WI38 (cell line): Measurements from ENCODE around the gene TMEM114.

Experiments used
- H3K4me3 ChIP-seq: 2 replicates; pipeline ENCODE4 v1.5.1; 2011; ENCODE audit warnings: low read depth, mild to moderate bottlenecking, control low read depth, low read length
- TF ChIP-seq, protein P1 (sequence below): IDR thresholded peaks from 2 replicates; pipeline ENCODE4 v1.5.1; 2012; ENCODE audit warnings: low read depth, mild to moderate bottlenecking, control low read depth, low read length

Gene TMEM114

DNA sequence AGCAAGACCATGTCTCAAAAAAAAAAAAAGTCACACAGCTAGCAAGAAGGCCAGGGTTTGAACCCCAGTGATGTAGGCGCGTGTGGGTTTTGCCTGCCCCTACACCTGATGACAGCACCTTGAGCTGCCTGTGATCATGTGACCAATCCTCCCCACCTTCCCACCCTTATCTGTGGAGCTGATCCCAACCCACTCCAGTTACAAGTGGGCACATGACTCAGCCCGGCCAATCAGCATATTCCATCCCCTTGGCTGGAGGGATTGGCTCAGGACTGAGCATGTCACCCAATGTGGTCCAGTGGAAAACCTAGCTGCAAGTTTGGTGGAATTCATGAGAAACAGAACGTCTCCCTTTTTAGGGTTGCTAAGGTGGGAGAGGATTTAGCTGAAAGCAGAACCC, 6.6 kb downstream of the TMEM114 start:
- TF ChIP-seq, protein P1, sequence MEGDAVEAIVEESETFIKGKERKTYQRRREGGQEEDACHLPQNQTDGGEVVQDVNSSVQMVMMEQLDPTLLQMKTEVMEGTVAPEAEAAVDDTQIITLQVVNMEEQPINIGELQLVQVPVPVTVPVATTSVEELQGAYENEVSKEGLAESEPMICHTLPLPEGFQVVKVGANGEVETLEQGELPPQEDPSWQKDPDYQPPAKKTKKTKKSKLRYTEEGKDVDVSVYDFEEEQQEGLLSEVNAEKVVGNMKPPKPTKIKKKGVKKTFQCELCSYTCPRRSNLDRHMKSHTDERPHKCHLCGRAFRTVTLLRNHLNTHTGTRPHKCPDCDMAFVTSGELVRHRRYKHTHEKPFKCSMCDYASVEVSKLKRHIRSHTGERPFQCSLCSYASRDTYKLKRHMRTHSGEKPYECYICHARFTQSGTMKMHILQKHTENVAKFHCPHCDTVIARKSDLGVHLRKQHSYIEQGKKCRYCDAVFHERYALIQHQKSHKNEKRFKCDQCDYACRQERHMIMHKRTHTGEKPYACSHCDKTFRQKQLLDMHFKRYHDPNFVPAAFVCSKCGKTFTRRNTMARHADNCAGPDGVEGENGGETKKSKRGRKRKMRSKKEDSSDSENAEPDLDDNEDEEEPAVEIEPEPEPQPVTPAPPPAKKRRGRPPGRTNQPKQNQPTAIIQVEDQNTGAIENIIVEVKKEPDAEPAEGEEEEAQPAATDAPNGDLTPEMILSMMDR: no peak
- no peak overlapping the region for H3K4me3 ChIP-seq

DNA sequence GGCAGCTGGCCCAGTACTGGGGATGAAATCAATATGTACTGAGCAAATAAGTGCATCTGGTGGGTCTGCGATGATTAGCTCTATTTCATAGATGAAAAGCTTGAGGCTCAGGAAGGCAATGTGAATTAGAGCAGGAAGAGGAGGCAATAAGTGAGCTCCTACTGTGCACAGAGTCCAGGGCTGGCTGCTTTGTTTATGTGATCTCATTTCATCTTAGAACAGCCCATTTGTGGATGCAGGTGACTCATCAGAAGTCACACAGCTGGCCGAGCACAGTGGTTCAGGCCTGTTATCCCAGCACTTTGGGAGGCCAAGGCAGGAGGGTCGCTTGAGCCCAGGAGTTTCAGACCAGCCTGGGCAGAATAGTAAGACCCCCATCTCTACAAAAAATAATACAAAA, 7.1 kb downstream of the TMEM114 start:
- TF ChIP-seq, protein P1: no peak
- H3K4me3 ChIP-seq: no peak overlapping the region

DNA sequence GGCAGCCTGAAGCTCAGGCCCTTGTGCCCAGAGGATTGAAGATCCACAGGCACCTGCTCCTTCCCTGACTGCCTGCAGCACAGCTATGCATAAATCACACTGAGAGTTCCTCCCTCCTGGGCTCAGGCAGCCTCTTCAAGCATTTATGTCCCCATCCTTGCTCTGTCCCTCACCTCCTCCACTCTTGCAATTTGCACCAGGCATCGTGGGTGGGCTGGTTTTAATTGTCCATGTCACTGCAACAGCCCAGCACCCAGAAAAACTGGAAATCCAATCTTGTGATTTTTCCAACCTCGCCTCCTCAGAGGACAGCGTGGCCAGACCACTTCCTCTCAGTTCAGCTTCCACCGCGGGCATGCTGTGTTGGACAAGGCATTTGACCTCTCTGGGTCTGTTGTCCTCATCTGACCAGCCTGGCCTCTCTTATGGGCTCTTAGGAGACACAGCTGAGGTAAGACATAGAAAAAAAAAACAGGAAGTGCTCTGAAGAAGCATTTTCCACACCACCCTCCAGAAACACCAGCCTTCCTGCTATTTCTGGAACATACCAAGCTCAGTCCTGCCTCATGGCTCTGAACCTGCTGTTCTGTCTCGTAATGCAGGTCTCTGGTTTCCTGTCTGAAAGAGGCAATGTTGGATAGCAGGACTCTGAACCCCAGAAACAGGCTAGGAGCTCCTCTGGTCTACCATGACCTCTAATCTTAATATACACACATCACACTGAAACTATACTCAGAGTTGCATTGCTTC, 8.3 kb downstream of the TMEM114 start:
- TF ChIP-seq, protein P1: no peak
- H3K4me3 ChIP-seq: no peak overlapping the region

DNA sequence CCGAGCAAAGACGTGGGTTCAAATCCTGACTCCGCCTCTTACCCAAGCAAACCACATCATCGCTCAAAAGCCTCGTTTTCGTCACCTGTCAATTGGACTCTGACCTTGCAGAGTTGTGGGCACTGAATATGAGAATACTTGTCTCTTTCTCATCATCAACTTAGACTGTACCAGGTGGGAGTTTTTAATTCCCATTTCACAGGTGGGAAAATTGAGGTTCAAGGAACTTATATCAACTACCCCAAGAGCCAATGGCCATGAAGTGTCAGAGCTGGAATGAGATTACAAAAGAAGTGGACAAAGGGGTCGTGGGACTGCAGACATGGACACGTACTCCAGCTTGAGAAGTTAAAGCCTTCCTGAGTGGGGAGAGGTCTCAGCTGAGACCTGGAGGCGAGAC, 10.8 kb downstream of the TMEM114 start:
- TF ChIP-seq, protein P1: no peak
- H3K4me3 ChIP-seq: no peak overlapping the region

DNA sequence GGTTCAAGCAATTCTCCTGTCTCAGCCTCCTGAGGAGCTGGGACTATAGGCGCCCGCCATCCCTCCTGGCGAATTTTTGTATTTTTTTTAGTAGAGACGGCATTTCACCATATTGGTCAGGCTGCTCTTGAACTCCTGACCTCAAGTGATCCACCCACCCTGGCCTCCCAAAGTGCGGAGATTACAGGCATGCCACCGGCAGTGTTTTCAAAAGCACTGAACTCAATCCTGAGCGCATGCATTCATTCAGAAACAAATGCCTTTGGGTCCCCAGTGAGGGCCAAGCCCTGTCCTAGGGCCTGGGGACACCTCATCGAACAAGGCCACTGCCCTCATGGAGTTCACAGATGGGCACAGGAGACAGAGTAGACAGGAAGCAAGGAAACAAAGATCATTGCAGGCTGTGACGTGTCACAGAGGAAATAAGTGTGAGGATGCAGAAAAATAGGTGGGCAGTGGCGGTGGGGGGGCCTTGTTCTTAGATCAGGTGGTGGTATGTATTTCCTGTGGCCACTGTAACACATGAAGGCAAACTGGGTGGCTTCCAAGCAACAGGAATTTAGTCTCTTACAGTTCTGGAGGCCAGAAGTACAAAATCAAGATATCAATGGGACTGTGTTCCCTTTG, 12.5 kb downstream of the TMEM114 start:
- TF ChIP-seq, protein P1: no peak

DNA sequence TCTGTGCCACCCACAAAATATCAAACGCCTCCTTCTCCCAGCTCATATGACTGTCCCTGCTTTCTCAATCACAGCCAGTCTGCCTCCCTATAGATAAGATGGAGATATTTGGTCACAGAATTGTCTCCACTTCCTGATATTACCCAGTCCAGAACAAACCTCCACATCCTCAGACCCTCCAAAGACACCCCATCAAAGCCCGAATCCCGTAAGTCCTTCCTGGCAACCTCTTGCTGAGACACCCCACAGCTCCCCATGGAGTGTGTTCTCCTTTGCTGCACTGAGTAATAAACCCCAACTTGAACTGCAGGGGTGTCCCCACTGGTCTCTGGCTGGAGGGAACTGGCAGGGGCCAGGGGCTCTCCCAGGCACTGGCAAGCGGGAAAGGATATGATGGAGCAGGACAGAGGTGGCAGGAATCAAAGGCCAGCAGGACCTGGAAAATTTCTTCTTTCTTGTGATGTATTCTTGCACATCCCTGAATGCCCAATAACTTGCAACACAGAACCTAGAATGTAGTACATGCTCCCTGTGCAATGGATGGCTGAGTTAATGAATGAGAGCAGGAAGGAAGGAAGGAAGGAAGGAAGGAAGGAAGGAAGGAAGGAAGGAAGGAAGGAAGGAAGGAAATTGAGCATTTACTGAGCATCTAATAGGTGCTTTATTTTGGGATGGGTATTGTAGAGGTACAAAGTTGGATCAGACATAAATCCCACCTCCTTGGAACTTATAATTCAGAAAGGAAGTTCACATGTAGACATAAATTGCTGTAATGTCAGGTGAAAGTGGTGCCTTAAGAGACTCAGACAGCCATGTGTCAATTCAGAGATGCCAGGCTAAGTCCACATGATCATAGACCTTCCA, 13.9 kb downstream of the TMEM114 start:
- TF ChIP-seq, protein P1: no peak
- H3K4me3 ChIP-seq: no peak overlapping the region

More for the DNA sequence above, 12.5 kb downstream of the TMEM114 start:
- no peak overlapping the region for H3K4me3 ChIP-seq
